Uterus (tissue), 2 donors: ENCODE measurements around the gene KHDRBS1.

Experiments used
- POLR2A ChIP-seq, 2 donors: fragments of 450-650 bp; IDR thresholded peaks; one replicate each; pipeline ENCODE4 v1.6.1; 2016; ENCODE audit warnings: antibody characterized with exemption in 2 of 2, mild to moderate bottlenecking in 1 of 2, moderate library complexity in 1 of 2
- TF ChIP-seq, protein P1 (sequence below), 4 experiments: fragments of 200-600 bp in 2 of 4; fragments of 450-650 bp in 2 of 4; sonication (generic) in 2 of 4; IDR thresholded peaks; one replicate each; pipeline ENCODE4 v1.5.1; 2016 to 2019; ENCODE audit warnings: antibody characterized with exemption in 4 of 4, mild to moderate bottlenecking in 2 of 4, moderate library complexity in 1 of 4

DNA sequence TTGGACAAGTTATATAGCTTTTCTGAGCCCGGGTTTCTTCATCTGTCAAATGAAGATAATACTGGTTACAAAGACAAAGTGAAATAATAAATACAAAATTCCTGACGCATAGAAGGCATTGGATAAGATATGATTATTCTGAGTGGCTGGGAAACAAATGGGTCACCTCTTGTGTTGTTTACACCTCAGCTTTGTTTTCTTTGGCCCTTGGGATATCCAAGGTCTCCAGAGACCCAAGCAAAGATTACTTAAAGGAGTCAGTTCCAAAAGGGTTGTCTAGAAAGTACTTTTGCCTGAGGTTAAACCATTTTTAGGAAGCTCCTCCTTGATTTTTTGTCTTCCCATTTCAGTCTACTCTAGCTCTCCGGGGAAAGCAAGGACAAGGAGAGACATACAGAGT lies 9.7 kb downstream of the KHDRBS1 start:
- TF ChIP-seq, protein P1, sequence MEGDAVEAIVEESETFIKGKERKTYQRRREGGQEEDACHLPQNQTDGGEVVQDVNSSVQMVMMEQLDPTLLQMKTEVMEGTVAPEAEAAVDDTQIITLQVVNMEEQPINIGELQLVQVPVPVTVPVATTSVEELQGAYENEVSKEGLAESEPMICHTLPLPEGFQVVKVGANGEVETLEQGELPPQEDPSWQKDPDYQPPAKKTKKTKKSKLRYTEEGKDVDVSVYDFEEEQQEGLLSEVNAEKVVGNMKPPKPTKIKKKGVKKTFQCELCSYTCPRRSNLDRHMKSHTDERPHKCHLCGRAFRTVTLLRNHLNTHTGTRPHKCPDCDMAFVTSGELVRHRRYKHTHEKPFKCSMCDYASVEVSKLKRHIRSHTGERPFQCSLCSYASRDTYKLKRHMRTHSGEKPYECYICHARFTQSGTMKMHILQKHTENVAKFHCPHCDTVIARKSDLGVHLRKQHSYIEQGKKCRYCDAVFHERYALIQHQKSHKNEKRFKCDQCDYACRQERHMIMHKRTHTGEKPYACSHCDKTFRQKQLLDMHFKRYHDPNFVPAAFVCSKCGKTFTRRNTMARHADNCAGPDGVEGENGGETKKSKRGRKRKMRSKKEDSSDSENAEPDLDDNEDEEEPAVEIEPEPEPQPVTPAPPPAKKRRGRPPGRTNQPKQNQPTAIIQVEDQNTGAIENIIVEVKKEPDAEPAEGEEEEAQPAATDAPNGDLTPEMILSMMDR (IDR thresholded peaks at IDR 0.05), result no peak
- TF ChIP-seq POLR2A (IDR thresholded peaks at IDR 0.05), result no peak
